Fibroblast of lung (primary cell): ENCODE measurements around the gene TGFBR3.

Experiments used
- EZH2 ChIP-seq: IDR thresholded peaks from 2 replicates; pipeline ENCODE4 v1.5.1; 2012; ENCODE audit warnings: low read length, control low read depth, mild to moderate bottlenecking; ENCODE audit errors: missing control alignments
- TF ChIP-seq, protein P1 (sequence below), 2 donors: IDR thresholded peaks in 1 of 2; conservative IDR thresholded peaks in 1 of 2; 1 replicate in 1 of 2; 2 replicates in 1 of 2; pipeline ENCODE4 v1.5.1; 2011 to 2012; ENCODE audit warnings: low read length in 2 of 2, control low read depth in 1 of 2, inconsistent platforms in 1 of 2, low read depth in 1 of 2, mild to moderate bottlenecking in 1 of 2

DNA sequence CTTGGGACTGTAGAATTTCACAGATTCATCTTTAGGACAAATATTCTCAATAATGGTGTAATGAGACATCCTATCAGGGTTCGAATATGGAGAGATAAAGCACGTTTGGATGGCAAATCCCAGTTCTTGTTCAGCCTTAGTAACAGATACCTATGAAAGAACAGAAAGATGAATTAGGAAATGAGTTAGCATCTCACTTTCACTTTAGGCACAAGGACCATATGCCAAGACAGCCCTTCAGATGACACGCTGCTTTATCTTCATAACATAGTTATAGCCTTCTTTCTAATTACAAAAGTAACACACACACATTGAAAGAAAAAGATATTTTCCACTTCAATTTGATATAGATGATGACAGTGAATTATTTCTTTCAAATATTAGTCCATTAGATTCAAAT lies 173.6 kb downstream of the TGFBR3 start:
- TF ChIP-seq, protein P1, sequence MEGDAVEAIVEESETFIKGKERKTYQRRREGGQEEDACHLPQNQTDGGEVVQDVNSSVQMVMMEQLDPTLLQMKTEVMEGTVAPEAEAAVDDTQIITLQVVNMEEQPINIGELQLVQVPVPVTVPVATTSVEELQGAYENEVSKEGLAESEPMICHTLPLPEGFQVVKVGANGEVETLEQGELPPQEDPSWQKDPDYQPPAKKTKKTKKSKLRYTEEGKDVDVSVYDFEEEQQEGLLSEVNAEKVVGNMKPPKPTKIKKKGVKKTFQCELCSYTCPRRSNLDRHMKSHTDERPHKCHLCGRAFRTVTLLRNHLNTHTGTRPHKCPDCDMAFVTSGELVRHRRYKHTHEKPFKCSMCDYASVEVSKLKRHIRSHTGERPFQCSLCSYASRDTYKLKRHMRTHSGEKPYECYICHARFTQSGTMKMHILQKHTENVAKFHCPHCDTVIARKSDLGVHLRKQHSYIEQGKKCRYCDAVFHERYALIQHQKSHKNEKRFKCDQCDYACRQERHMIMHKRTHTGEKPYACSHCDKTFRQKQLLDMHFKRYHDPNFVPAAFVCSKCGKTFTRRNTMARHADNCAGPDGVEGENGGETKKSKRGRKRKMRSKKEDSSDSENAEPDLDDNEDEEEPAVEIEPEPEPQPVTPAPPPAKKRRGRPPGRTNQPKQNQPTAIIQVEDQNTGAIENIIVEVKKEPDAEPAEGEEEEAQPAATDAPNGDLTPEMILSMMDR (conservative IDR thresholded peaks at IDR 0.05 in 1 of 2, IDR thresholded peaks at IDR 0.05 in 1 of 2; ENCODE audit: low read depth in 1 of 2, low read length in 2 of 2), result no peak
- no peak for TF ChIP-seq EZH2
